HepG2 (cell line): Measurements from ENCODE around the gene PDLIM4. TPM values are rescaled to one million over a fixed set of nuclear protein-coding genes. Genes with fewer than 3 reads are reported as not detected.

Source experiments
- DPF2 ChIP-seq: sonication (generic); formaldehyde crosslinking; IDR thresholded peaks from 2 replicates; pipeline ENCODE4 v1.4.0; 2020; ENCODE audit warnings: mild to moderate bottlenecking, low read depth, missing genetic modification reagents, borderline replicate concordance
- E2F1 ChIP-seq: sonication (generic); formaldehyde crosslinking; IDR thresholded peaks from 2 replicates; pipeline ENCODE4 v1.5.0; 2020; ENCODE audit warnings: missing genetic modification reagents
- EZH2 ChIP-seq: conservative IDR thresholded peaks from 2 replicates; pipeline ENCODE4 v1.6.1; 2012; ENCODE audit warnings: mild to moderate bottlenecking, low read depth, low read length, moderate library complexity
- IRF9 ChIP-seq: sonication (generic); formaldehyde crosslinking; IDR thresholded peaks from 2 replicates; pipeline ENCODE4 v1.8.0; 2022; ENCODE audit warnings: missing genetic modification reagents, mild to moderate bottlenecking, borderline replicate concordance
- RXRB ChIP-seq: IDR thresholded peaks from 2 replicates; pipeline ENCODE4 v1.6.1; 2016; ENCODE audit warnings: borderline replicate concordance, missing genetic modification reagents, missing compliant biosample characterization
- SIN3A ChIP-seq: IDR thresholded peaks from 2 replicates; pipeline ENCODE4 v1.6.1; 2011; ENCODE audit warnings: low read depth, mild to moderate bottlenecking, control low read depth, low read length, borderline replicate concordance
- SIX1 ChIP-seq: sonication (generic); formaldehyde crosslinking; IDR thresholded peaks from 2 replicates; pipeline ENCODE4 v1.4.0; 2020; ENCODE audit warnings: missing genetic modification reagents, borderline replicate concordance
- SP2 ChIP-seq: sonication (generic); formaldehyde crosslinking; IDR thresholded peaks from 2 replicates; pipeline ENCODE4 v1.5.1; 2020; ENCODE audit warnings: mild to moderate bottlenecking, missing genetic modification reagents
- TCF7 ChIP-seq: sonication (generic); IDR thresholded peaks from 2 replicates; pipeline ENCODE4 v1.6.1; 2016; ENCODE audit warnings: antibody characterized with exemption, low read depth
- ZFP37 ChIP-seq: sonication (generic); formaldehyde crosslinking; IDR thresholded peaks from 2 replicates; pipeline ENCODE4 v1.4.0; 2020; ENCODE audit warnings: missing genetic modification reagents, borderline replicate concordance
- ZNF138 ChIP-seq: sonication (generic); formaldehyde crosslinking; IDR thresholded peaks from 2 replicates; pipeline ENCODE4 v1.5.0; 2020; ENCODE audit warnings: mild to moderate bottlenecking, low read depth, missing genetic modification reagents
- ZNF17 ChIP-seq: sonication (generic); formaldehyde crosslinking; IDR thresholded peaks from 2 replicates; pipeline ENCODE4 v1.5.0; 2020; ENCODE audit warnings: mild to moderate bottlenecking, missing genetic modification reagents
- ZNF317 ChIP-seq: sonication (generic); formaldehyde crosslinking; IDR thresholded peaks from 2 replicates; pipeline ENCODE4 v1.5.0; 2020; ENCODE audit warnings: mild to moderate bottlenecking, missing genetic modification reagents
- ZNF318 ChIP-seq: sonication (generic); formaldehyde crosslinking; IDR thresholded peaks from 2 replicates; pipeline ENCODE4 v1.4.0; 2020; ENCODE audit warnings: mild to moderate bottlenecking, missing genetic modification reagents
- ZNF414 ChIP-seq: sonication (generic); formaldehyde crosslinking; IDR thresholded peaks from 2 replicates; pipeline ENCODE4 v1.5.0; 2020; ENCODE audit warnings: missing genetic modification reagents
- ZNF598 ChIP-seq: sonication (generic); formaldehyde crosslinking; IDR thresholded peaks from 2 replicates; pipeline ENCODE4 v1.5.1; 2020; ENCODE audit warnings: mild to moderate bottlenecking, missing genetic modification reagents, borderline replicate concordance
- ZNF83 ChIP-seq: sonication (generic); formaldehyde crosslinking; IDR thresholded peaks from 2 replicates; pipeline ENCODE4 v1.4.0; 2020; ENCODE audit warnings: missing genetic modification reagents, mild to moderate bottlenecking, borderline replicate concordance
- polyA plus RNA-seq, 8 experiments: library from polyadenylated mRNA; depleted of rRNA in 3 of 8; stranded (reverse) in 7 of 8; unstranded in 1 of 8; fragments of >200 nt; fragmentation: Illumina TruSeq in 4 of 8; extraction: Trizol in 4 of 8; gene quantifications; 2 replicates each; pipeline versions ENCODE4 v1.2.1 to v1.2.3, GENCODE V29; 2011 to 2016; ENCODE audit warnings: low read depth in 4 of 8, missing spikeins in 1 of 8, mixed read lengths in 1 of 8; ENCODE audit not compliant: insufficient read depth in 1 of 8
- total RNA-seq, 5 experiments: library from RNA; depleted of rRNA; stranded (reverse); fragments of >200 nt; fragmentation: Illumina TruSeq; extraction: Trizol; gene quantifications; 2 replicates each; pipeline ENCODE4 v1.2.3, GENCODE V29; 2016; ENCODE audit warnings: low read depth in 1 of 5

PDLIM4 gene
- total and polyA plus RNA-seq, 2 of the 13 experiments (the other 11 are each of a cell fraction or from before 2014, with no cell fraction given): 1.1 to 2.3 TPM

- TF ChIP-seq E2F1 (CRISPR knock-in tag) (no peak), DPF2 (CRISPR knock-in tag) (no peak), SIX1 (CRISPR knock-in tag) (peak; percentile 26; the same call in 1 of the 2 replicates), ZNF138 (CRISPR knock-in tag) (no peak), ZNF598 (CRISPR knock-in tag) (peak; percentile 68; the same call in 1 of the 2 replicates), ZFP37 (CRISPR knock-in tag) (no peak), ZNF17 (CRISPR knock-in tag) (peak; percentile 75; the same call in 1 of the 2 replicates), ZNF317 (CRISPR knock-in tag) (peak; percentile 87; the same call in 1 of the 2 replicates), EZH2 (no peak), ZNF318 (no peak), ZNF414 (CRISPR knock-in tag) (no peak; the same call in 1 of the 2 replicates), SP2 (CRISPR knock-in tag) (no peak), IRF9 (CRISPR knock-in tag) (peak; percentile 22; the same call in 1 of the 2 replicates), RXRB (no peak), ZNF83 (no peak), SIN3A (no peak), TCF7 (no peak)
These were observed 35.8 kb downstream of the PDLIM4 start (continued) for GRCh38 chr5:132293066-132293991.
